Ureter (tissue), 1 donor: ENCODE results near the gene MAML3. TPM values are rescaled to one million over a fixed set of nuclear protein-coding genes. Genes with fewer than 3 reads are reported as not detected.

Experiments used
- DNase-seq: peaks from one replicate; pipeline ENCODE4 v3.0.0-alpha.2; 2020; ENCODE audit warnings: low spot score
- total RNA-seq: library from RNA; stranded (reverse); gene quantifications from one replicate; pipeline ENCODE4 v1.2.4, GENCODE V29; 2023
- donor health status: DM: yes; HTN: yes; CAD: no.

The MAML3 gene
- total RNA-seq, 1 donor from 2014 or later = 23.4 TPM

DNA sequence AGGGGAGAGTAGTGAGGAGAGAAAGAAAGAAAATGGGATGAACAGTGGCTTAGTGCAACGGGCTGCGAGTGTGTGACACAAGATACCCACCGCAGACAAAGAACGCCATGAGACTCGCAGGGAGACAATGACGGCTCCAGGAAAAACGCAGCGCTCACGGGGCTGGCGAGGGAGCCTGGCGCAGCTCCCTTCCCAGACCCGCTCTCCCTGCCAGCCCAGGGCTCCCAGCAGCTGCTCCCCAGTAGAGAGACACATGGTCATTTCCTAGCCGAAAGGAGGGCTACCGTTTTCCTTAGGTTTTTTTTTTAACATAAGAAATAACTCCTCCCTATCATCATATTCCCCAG is 149.5 kb downstream of the MAML3 start:
- DNase-seq = no peak

DNA sequence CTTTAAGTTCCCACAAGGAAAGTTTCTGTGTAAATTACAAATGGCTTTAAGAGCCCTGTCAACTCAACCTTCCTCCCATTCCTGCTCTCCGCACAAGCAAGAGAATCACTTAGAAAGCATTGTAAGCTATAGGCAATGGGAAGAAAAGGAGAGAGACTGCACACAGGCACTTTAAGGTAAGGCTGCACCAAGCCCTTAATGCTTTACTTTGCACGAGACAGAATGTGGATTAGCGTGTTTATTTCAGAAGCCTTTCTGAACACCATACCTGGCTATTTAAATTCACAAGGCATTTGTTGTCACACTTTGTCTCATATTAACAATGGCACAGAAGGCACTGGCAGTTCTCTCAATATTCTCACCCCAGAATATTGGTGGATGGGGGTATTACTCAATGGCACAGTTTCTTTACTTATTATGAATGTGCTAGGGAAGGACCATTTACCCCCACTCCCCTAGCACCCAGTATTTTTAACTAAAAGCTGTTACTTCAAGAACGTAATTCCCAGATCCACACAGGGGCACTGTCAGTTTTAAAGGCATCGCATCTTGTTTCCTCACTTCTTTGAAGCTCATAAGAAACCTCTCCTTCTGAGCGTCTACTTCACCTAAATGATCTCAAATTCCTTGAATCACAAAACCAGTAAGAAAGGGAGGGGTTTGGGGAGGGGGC is 150.0 kb downstream of the MAML3 start:
- no peak for DNase-seq

DNA sequence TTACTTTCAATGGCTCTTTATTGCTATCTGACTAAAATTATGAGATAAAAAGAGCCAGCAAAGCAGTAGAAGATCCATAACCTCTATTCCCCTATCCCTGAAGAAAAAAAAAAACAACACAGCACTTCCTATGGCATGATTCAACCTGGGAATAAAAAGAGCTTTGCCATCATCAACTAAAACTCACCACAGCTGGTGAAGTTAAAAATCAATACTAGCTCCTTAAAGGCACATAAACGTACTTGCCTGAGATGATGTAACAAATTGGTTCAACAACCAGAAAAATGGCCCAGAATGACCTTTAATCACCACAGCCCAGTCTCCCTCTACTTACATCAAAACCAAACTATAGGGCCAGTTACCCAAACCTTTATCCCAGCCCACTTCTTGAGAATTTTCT is 153.8 kb downstream of the MAML3 start:
- no peak for DNase-seq

DNA sequence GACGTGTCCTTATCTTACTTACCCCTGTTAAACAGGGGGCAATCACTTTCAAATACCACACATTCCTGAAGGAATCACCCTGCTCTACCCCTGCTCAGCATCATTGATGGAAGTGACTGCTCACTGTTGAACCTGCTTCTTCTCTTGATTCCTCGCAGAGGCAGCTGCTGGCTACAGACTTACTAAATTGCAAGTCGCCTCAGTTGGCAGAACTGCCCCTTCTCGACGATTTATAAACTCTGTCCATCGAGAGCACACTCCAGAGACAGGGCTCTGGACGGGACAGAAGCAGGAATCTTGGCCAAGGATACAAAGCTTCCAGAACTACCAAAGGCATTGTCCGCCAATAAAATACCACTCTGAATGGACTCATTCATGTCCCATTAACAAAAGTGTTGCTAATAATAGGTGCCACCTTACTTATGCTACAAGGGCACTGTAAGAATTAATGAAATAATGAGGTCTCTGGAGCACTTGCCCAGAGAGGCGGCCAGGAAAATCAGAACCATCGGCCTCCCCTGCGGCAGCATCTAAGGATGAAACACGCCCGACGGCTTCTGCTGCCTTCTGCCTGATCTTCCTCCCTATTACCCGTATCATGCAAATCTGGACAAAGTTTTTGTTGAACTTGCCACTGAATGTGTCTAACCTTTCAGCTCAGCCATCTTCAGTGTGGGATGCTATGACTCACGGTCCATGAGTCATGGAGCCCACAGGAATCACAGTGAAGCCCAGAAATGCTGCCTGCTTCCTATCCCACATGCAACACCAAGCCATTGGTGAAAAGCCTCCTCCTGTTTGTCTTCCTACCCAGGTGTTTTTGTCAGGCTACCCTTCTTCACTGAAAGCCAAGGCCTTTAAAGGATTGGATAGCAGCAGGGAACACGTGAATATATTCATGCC is 164.9 kb downstream of the MAML3 start:
- peak; percentile 54 for DNase-seq

DNA sequence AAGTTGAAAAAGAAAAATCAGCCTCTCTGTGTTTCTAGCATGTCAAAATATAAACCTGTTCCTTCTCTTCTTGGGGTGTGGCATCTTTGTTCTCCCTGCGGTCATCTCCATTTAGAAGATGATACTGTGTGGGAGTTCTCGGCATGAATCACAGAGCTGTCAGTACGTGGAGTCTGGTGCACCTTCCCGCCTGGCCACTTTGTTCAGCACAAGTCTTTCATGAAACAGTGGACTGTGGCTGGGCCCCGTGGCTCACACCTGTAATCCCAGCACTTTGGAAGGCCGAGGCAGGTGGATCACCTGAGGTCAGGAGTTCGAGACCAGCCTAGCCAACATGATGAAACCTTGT is 166.5 kb downstream of the MAML3 start:
- DNase-seq = no peak

DNA sequence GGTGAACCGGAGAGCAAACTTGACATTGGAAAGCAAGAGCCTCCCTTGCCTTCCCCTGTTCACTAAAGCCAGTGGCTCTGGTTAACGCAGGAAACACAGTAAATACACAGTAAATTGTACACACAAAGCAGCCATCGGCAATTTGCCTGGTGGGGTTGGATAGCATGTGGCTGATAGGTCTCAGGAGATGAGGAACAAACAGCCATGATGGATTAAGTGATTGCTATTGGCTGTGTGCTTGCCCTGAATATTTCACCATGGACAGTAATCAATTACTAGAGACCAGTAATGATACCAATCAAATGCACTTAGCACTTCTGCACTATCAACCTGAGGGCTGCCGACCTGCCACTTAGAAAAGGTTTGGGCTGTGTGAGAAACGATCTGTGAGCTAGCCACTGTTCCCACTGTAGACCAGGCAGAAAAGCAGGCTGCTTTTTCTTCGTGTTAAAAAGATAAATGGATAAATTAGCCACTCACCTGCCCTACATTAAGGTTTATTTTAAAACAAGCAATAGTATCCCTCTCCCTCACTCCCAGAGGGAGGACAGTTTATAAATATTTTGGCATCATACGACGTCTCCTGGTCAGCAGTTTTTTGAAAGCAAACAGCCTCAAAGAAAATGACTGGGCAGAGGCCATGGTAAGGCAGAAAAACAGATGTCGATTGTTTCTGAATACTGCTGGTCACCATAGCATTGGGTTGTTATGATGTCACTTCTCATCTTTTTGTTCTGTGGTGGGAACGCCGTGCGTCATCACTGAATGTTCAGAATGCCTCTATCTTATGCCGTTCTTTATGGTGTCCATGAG is 167.1 kb downstream of the MAML3 start:
- DNase-seq = no peak

DNA sequence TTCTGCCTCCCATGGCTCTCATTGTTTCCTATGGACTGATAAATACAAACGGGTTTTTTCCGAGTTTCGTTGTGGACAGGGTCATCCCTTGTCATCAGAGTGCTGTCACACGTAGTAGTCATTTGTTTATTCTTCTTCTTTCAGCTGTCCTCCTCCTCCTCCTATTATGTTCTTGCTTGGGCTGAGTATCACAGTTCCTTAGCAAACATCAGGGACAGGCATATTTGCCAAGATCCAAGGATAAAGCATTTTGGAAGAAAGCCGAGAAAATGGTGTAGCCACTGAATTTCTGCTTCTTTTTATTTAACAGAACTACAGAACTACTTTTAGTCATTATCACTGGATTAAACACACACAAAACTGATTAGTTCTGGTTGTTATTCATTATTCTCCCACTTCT is 167.9 kb downstream of the MAML3 start:
- no peak for DNase-seq

DNA sequence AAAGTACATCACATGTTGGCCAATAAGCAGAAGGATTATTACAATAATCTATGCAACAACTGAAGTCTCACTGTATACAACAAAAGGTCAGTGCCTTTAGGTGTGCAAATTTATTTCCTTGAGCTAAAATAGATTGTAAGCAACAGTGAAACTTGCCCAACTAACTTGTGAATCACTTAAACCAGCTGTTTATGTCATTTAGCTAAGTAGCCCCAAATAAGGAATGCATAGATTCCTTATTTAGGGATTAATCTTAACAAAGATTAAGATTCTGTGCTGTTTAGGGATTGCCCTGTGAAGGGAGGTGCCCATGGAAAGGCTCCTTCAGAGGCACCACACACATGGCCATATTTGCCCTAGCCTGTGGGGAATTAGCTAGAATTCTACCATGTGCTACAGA is 168.6 kb downstream of the MAML3 start:
- DNase-seq = no peak

DNA sequence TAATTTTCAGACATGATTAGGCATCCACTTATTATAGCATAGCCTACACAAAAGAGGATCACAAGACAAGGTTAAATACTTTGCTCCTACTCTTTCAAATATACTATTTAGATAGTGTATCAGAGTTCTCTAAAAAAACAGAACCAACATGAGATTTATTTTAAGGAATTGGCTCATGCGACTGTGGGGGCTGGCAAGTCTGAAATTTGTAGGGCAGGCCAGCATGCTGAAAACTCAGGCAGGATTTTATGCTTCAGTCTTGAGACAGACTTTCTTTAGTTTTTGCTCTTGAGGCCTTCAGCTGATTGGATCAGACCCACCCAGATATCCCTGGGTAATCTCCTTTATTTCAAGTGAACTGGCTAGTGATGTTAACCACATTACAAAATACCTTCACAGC is 169.5 kb downstream of the MAML3 start:
- no peak for DNase-seq

DNA sequence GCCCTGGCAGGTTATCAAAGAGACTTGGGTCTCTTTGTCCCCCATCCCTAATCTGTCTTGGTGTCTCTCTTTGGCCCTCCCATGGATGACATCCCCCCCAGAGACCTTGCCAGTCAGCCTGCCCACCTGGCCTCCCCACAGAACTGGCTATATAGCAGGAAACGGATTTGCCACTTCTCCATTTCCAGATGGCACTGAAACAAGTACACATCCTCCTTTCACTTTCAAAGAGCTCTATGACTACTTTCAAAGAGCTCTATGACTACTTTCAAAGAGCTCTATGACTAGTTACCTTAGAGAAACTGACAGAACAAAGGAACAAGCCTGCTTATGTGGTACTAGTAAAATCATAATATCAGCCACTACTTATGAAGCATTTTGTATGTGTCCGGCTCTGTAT is 175.3 kb downstream of the MAML3 start:
- DNase-seq = no peak

DNA sequence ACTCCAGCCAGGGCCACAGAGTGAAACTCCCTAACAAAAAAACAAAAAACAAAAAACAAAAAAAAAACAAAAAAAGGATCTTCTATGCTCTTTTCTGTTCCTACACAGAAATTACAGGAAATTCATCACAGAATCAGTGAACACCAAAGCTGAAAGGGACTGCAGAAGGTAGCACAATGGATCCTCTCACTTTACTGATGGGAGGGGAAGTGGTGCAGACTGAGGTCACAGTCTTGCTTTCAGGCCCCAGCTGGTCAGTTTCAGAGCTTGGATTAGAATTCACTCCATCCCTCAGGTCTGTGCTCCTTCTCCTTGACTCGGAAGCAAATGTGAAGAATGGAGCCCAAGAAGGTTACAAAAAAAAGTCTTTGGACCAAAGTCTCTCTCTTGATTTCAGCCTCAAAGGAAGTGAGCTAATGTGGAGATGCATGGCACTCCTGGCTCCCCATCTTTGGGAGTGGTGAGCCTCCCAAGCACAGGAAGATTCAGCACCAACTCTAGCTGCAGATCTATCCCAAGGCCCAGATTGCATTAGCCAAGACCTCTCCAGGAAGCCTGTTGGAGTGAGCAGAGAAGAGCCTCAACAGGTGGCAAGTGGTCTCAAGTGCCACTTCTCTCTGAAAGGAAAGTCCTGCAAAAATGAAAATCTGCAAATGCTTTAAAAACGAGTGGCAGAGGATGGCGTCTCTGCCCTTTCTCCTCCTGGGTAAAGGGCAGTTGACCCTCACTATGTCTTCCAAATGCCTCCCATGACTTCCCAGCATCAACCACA is 176.0 kb downstream of the MAML3 start:
- DNase-seq = no peak

DNA sequence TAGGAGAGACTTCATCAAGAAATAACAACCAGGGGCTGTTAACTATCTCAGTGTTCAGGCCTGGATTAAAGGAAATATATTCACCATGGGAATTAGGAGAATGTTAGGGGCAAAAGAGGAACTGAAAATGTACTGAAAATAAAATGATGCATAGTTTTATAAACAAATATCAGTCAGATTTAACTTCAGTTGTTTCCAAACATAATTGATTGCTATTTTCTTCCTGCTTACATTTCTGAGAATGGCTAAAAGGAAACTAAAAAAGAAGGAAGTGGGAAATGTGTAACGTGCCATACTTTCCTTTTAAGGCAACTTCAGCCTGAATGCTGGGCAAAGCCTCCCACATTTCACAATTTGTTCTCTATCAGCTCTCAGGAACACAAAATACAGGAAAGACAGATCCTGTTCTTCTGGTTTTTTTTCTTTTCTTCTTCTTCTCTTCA is 178.1 kb downstream of the MAML3 start:
- DNase-seq = peak; percentile 61

DNA sequence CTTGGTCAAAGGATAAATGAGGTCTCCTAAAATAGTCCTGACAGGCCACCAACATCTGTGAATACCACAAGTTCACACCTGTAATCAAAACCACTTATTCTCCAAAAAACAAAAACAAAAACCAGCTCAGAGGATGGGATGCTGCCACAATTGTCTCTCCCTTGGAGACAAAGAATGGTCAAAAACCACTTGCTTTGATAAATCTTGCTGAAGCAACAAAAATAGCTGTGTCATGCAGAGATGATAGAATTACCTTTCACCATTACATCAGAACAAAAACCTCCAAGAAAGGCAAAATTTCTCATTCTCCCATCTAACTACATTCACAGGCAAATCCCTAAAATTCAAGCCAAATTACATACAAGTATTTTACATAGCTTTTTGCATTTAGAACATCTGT is 180.4 kb downstream of the MAML3 start:
- DNase-seq = no peak

DNA sequence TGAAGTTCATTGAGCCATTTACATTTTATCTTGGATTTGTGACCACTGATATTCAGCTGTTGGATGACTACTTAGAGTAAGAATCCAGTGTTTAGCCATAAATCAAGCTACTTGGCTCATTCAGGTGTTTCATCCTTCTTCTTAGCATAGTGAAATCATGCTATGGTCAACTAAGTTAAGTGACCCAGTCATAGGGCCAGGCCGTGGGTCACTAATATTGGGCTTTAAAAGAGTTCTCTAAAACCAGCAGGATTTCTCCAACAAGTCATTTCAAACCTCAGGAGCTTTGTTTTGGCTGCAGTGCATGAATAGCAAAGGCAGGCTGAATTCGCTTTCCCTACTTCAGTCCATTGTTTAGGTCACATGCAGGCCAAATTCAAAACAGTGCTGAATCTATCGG is 181.0 kb downstream of the MAML3 start:
- DNase-seq = no peak

DNA sequence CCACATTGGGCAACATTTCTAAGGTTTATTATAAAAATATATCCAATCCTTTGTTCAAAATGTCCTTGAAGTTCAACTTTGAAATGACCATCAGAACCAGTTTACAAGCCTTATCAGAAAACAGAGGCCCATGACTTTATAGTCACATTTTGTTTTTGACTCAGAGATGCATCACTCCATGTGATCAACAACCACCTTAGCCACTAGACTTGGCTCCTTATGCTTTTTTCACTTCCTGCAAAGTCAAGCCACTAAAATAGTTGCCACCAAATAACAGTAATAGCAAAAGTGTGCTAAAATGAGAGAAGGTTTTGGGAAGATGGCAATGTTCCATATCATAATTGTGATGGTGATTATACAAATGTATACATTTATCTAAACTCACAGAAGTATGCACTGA is 181.7 kb downstream of the MAML3 start:
- no peak for DNase-seq

DNA sequence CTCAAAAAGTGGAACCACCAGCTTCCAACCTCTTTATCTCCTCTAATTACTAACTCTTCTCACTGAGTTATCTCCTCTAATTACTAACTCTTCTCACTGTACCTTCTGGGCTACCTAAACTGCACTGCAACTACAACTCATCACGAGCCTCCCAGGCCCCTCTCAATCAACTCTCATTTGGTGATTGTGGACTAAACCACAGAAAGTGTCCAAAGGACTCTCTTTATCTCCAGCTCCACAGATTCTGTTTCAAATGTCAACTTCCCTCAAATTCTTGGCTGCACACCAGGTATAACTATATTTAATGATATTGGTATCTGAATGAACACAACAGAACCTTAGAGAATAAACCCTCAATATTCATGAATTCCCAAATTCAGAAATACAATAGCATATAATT is 182.9 kb downstream of the MAML3 start:
- no peak for DNase-seq

DNA sequence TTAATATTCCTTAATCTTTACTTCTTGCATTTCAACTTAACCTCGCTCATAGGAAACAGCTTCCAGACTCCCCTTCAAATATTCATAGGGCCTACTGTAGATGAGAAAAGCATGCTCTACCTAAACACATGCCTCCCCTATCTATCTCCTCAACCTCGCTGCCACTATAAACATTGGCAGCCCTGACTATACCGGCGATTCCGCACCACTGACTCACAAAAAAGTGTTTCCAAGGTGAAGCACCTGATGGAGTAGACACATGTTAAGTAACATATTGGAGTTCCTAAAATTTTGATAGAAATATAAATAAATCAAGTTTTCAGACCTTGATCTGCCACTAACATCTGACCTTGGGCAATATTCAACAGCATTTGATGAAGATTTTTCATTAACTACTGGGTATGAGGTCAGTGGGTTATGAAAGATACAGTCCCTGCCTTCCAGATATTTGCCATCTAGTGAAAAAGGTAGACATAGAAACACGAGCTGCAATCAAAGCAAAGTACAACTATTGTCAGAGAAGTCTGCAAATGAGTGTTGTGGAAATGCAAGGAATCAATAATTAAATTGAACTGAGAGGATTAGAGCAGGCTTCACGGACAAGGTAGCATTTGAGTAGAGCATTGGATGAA is 184.2 kb downstream of the MAML3 start:
- no peak for DNase-seq

DNA sequence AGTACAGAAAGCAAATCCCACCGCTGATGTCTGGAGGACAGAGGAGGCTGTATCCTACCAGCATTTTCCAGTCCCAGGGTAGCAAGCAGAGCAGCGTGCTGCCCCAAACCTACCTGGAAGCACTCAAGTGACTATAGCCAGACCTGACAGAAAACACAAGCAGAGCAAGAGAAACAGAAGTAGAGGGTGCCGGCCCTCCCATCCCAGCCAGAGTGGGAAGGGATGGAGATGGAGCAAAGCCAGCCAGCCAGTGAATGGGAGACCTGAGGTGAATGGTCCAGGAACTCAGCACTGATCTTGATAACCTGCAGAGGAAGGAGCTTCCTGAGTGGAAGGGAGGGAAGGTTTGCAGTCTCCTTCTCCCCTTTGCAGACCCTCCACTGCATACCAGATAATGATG is 185.2 kb downstream of the MAML3 start:
- no peak for DNase-seq

DNA sequence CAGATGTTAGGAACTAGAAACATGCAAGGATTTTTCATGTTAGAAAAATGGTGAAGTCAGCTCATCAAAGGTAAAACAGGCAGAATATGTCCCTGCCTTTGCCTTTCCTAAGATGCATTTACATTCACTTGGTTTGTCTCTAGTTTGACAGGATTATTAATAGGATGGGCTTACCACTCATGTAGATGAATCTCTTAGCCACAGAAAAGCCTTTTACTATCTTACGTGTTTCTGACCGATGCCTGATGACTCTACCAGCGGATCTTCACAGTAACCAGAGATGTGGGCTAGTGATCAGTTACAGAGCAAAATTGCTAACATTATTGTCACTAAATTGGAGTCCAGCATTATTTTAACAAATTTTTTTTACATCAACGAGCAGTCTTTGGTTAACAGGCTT is 187.6 kb downstream of the MAML3 start:
- no peak for DNase-seq

DNA sequence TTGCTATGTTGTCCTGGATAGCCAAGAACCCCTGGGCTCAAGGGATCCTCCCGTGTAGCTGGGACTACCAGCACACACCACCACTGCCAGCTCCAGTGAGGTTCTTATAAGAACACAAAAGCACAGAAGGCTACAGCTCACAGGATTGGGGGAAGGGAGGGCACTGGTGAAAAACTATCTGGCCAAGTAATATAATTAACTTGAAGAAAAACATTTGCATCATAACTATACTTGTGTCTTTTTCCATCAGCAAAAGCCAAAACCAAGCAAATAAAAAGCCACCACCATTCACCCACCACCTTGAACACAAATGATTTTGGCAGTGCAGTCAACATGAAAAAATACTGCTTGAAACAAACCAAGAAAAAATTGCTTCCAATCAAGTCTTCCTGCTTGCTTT is 188.2 kb downstream of the MAML3 start:
- no peak for DNase-seq

DNA sequence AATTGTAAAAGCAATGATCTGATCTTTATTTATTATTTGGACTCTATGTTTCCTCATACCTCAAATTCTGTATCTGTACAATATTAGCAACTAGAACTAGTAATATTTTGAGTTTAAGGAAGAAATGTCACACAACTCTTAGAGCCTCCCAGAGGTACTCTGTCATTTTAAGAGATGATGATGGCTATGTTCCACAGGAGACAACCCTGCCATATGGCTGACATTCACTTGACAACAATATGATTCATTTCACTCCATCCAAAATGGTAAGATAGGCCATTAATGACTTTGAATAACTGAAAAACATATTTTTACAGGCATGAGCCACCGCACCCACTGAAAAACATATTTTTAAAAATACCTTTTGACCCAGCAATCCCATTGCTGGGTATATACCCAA is 190.3 kb downstream of the MAML3 start:
- no peak for DNase-seq
